ENCODE data around the gene JMY. TPM values are rescaled to one million over a fixed set of nuclear protein-coding genes. Genes with fewer than 3 reads are reported as not detected.

The JMY gene
- total and polyA plus RNA-seq, 2 donors from 2014 or later: 3.8 to 17.5 TPM

DNA sequence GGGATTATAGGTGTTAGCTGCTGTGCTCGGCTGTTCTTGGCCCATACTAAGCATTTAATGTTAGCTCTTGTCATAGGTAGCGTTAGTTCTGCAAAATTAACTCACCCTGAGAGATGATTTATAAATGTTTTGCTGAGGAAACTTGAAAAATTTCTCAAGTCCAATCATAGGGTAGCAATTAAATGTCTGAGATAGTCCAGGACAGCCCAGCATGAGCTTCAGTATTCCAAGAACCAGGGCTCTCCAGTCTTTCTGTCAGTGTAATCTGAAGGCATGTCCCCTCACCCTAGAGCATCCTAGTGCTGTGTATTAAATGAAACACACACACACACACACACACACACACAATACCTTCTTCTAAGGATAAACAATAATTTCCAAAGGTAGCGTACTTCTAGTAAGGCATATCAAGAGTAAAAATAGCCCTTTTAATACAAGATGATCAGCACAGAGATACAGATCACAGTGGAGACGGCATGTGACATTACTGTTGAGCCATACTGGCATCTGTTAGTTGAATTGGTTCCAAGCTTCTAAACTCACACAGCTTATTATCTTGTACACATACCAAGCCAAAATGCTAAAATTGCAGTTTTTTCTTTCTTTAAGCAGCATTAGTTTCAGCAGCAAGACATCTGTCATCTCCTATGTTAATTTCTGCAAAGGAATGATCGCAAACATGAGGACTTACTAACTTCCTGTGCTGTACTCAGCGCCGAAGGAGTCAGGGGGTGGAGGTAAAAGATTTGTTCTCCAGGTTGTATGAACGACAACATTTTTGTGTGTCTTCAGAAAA is 46.3 kb upstream of the JMY start:
- intact Hi-C loops (cut with DNase I): no loop called here
- Histone ChIP-seq H3K9ac (ENCODE audit: low read length in 3 of 3) (no peak overlapping the region), H3K9me3 (ENCODE audit: control insufficient read depth in 2 of 3, insufficient read depth in 1 of 3, low read length in 3 of 3) (no peaks in the 10 kb centered on the region), H3K4me1 (ENCODE audit: control insufficient read depth in 2 of 3, insufficient read depth in 2 of 3, low read depth in 1 of 3, low read length in 3 of 3) (no peaks in the 10 kb centered on the region), H3K27me3 (ENCODE audit: control insufficient read depth, insufficient read depth, low read length) (no peaks in the 10 kb centered on the region), H3K27ac (ENCODE audit: low read depth in 2 of 2, low read length in 2 of 2) (no peak overlapping the region), H3K36me3 (ENCODE audit: control insufficient read depth in 2 of 3, insufficient read depth in 3 of 3, low read length in 3 of 3) (no peaks in the 10 kb centered on the region), H3K4me3 (ENCODE audit: low read length in 3 of 3) (no peak overlapping the region)
- DNase-seq (no peak), FAIRE-seq (no peak)
- no peak for TF ChIP-seq CTCF (IDR thresholded peaks at IDR 0.05; ENCODE audit: borderline replicate concordance, extremely low read depth, insufficient read depth)

- H3K4me1 ChIP-seq (ENCODE audit: control insufficient read depth in 2 of 3, insufficient read depth in 2 of 3, low read depth in 1 of 3, low read length in 3 of 3): no peaks in the 10 kb centered on the region
- no peak for TF ChIP-seq CTCF (IDR thresholded peaks at IDR 0.05; ENCODE audit: borderline replicate concordance, extremely low read depth, insufficient read depth)
- FAIRE-seq (no peak), DNase-seq (no peak)
- H3K9me3 ChIP-seq (ENCODE audit: control insufficient read depth in 2 of 3, insufficient read depth in 1 of 3, low read length in 3 of 3): no peaks in the 10 kb centered on the region
- intact Hi-C loops (cut with DNase I): no loop called here
- H3K4me3 ChIP-seq (ENCODE audit: low read length in 3 of 3): no peak overlapping the region
- H3K36me3 ChIP-seq (ENCODE audit: control insufficient read depth in 2 of 3, insufficient read depth in 3 of 3, low read length in 3 of 3): no peaks in the 10 kb centered on the region
- H3K9ac ChIP-seq (ENCODE audit: low read length in 3 of 3): no peak overlapping the region
- no peaks in the 10 kb centered on the region for H3K27me3 ChIP-seq (ENCODE audit: control insufficient read depth, insufficient read depth, low read length)
- no peak overlapping the region for H3K27ac ChIP-seq (ENCODE audit: low read depth in 2 of 2, low read length in 2 of 2)
These were observed 45.7 kb upstream of the JMY start for GRCh38 chr5:79190235-79190529.

DNA sequence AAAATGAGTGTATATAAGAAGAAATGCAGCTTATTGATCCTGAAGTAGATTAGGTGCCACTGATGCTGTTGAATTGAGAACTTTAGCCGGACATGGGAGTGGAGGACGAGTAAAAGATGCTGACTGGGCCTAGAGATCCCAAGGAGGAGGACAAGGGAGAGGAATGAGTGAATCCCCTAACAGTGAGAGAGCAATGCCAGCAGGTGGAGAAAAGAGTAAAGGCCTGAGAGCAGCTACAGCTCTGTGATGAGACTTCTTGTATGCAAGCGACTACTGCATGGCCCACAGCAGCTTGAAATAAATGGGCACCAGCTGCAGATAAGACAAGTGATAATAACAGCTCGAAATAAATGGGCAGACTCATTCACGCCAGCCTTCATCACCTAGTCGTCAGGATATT is 44.5 kb upstream of the JMY start:
- Histone ChIP-seq H3K4me1 (ENCODE audit: control insufficient read depth in 2 of 3, insufficient read depth in 2 of 3, low read depth in 1 of 3, low read length in 3 of 3) (no peaks in the 10 kb centered on the region), H3K27ac (ENCODE audit: low read depth in 2 of 2, low read length in 2 of 2) (no peak overlapping the region), H3K9ac (ENCODE audit: low read length in 3 of 3) (no peak overlapping the region), H3K4me3 (ENCODE audit: low read length in 3 of 3) (no peak overlapping the region), H3K36me3 (ENCODE audit: control insufficient read depth in 2 of 3, insufficient read depth in 3 of 3, low read length in 3 of 3) (no peaks in the 10 kb centered on the region), H3K27me3 (ENCODE audit: control insufficient read depth, insufficient read depth, low read length) (no peaks in the 10 kb centered on the region), H3K9me3 (ENCODE audit: control insufficient read depth in 2 of 3, insufficient read depth in 1 of 3, low read length in 3 of 3) (no peaks in the 10 kb centered on the region)
- no peak for DNase-seq
- intact Hi-C loops (cut with DNase I): no loop called here
- no peak for TF ChIP-seq CTCF (IDR thresholded peaks at IDR 0.05; ENCODE audit: borderline replicate concordance, extremely low read depth, insufficient read depth)
- FAIRE-seq: no peak

DNA sequence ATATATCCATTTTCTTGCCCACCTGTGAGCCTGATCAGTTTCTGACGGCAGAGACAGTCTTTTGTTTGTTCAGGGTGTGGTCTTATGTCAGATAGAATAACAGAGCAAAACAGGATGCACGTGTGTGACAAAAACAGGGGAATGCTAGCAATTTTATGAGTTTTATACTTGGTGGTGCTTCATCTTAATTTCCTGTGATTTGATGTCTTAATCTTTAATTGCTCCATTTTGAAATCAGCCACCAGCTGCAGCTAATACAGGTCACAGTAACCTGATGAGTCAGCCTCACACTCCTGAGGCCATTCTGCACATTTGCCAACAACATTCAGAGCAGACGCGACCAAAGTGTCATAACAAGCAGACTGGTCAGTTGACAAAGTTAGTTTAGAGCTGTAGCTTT is 42.3 kb upstream of the JMY start:
- no peak overlapping the region for H3K9ac ChIP-seq (ENCODE audit: low read length in 3 of 3)
- no peaks in the 10 kb centered on the region for H3K36me3 ChIP-seq (ENCODE audit: control insufficient read depth in 2 of 3, insufficient read depth in 3 of 3, low read length in 3 of 3)
- H3K27ac ChIP-seq (ENCODE audit: low read depth in 2 of 2, low read length in 2 of 2): no peak overlapping the region
- H3K4me3 ChIP-seq (ENCODE audit: low read length in 3 of 3): no peak overlapping the region
- no peak for TF ChIP-seq CTCF (IDR thresholded peaks at IDR 0.05; ENCODE audit: borderline replicate concordance, extremely low read depth, insufficient read depth)
- no peaks in the 10 kb centered on the region for H3K27me3 ChIP-seq (ENCODE audit: control insufficient read depth, insufficient read depth, low read length)
- DNase-seq (no peak), FAIRE-seq (no peak)
- no peaks in the 10 kb centered on the region for H3K4me1 ChIP-seq (ENCODE audit: control insufficient read depth in 2 of 3, insufficient read depth in 2 of 3, low read depth in 1 of 3, low read length in 3 of 3)
- intact Hi-C loops (cut with DNase I): no loop called here
- H3K9me3 ChIP-seq (ENCODE audit: control insufficient read depth in 2 of 3, insufficient read depth in 1 of 3, low read length in 3 of 3): no peaks in the 10 kb centered on the region

All from kidney (tissue), 14 donors.